GM06990 (cell line): ENCODE data around the gene FAM3C.
A peak's percentile ranks its signal among the peaks of the same experiment; 100 is the strongest.

Experiments
- DNase-seq: peaks from one replicate; pipeline ENCODE4 v3.0.0-alpha.2; 2011; ENCODE audit not compliant: insufficient read length; ENCODE audit errors: extremely low read depth
- H3K27me3 ChIP-seq: replicated peaks from 2 replicates; pipeline ENCODE4 v1.6.0; 2011; ENCODE audit warnings: low read length; ENCODE audit not compliant: control insufficient read depth, insufficient read depth
- H3K36me3 ChIP-seq: 2 replicates; pipeline ENCODE4 v1.5.1; 2011; ENCODE audit warnings: low read length; ENCODE audit not compliant: control insufficient read depth, insufficient read depth
- H3K4me3 ChIP-seq: replicated peaks from 2 replicates; pipeline ENCODE4 v1.5.1; 2011; ENCODE audit warnings: low read depth, mild to moderate bottlenecking, control low read depth, low read length
- CTCF ChIP-seq: IDR thresholded peaks from 2 replicates; pipeline ENCODE4 v1.5.1; 2011; ENCODE audit warnings: low read length, control low read depth, mild to moderate bottlenecking, inconsistent platforms; ENCODE audit not compliant: insufficient read depth, poor library complexity, severe bottlenecking

Gene FAM3C

DNA sequence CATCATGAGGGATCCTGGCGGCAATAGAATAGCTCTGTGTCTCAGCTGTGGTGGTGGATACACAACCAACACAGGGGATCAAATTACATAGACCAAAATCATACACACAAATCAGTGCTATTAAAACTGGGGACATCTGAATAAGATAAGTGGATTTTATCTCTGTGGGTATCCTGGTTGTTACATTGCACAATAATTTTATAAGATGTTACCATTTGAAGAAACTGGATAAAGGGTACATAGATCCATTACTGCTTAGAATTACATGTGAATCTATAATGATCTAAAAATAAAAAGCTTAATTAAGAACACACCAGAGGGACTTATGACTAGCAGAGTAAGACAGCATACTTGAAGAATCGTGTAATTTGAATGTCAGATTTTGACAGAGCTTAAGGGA, 8.2 kb upstream of the FAM3C start:
- TF ChIP-seq CTCF = no peak
- no peak for DNase-seq
- no peaks in the 10 kb centered on the region for H3K36me3 ChIP-seq
- no peak overlapping the region for H3K4me3 ChIP-seq
- no peaks in the 10 kb centered on the region for H3K27me3 ChIP-seq

DNA sequence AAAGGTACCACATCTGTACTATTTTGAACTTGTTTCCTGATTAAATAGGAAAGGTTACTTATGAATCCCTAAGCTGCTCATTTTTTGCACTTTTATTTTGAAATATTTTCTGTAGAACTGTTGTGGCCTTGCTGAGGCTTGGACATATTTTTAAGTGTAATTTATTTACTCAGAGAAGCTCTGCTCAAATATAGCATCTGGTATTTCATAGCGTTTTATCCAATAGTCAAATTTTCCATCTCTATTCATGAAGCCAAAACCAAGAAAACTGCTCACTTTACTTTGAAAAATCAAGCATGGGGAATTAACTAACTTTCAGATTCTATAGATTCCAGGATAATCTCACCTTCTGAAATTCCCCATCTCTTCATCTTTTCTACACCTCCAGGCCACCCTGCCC, 6.6 kb upstream of the FAM3C start:
- no peak overlapping the region for H3K4me3 ChIP-seq
- no peak for TF ChIP-seq CTCF
- no peak for DNase-seq
- H3K27me3 ChIP-seq = no peaks in the 10 kb centered on the region
- no peaks in the 10 kb centered on the region for H3K36me3 ChIP-seq

- Histone ChIP-seq H3K4me3 (no peak overlapping the region), H3K36me3 (no peaks in the 10 kb centered on the region), H3K27me3 (no peaks in the 10 kb centered on the region)
- TF ChIP-seq CTCF = no peak
- no peak for DNase-seq
These were observed 5.8 kb upstream of the FAM3C start for GRCh38 chr7:121401896-121402295.

- H3K27me3 ChIP-seq = no peaks in the 10 kb centered on the region
- no peaks in the 10 kb centered on the region for H3K36me3 ChIP-seq
- peak; percentile 22 for TF ChIP-seq CTCF
- no peak overlapping the region for H3K4me3 ChIP-seq
- no peak for DNase-seq
These were observed 2.1 kb upstream of the FAM3C start for GRCh38 chr7:121398246-121398645.

- Histone ChIP-seq H3K36me3 (no peaks in the 10 kb centered on the region), H3K4me3 (no peak overlapping the region), H3K27me3 (no peaks in the 10 kb centered on the region)
- no peak for TF ChIP-seq CTCF
- no peak for DNase-seq
These were observed 1.7 kb upstream of the FAM3C start for GRCh38 chr7:121397822-121398221.

- Histone ChIP-seq H3K4me3 (no peak overlapping the region), H3K36me3 (no peaks in the 10 kb centered on the region), H3K27me3 (no peaks in the 10 kb centered on the region)
- no peak for TF ChIP-seq CTCF
- DNase-seq = no peak
These were observed 1.3 kb upstream of the FAM3C start for GRCh38 chr7:121397361-121397760.
